HG02623 (cell line): ENCODE data around the gene MTCH1.
"Not testable (repeated sequence)": the region's sequence is repeated elsewhere in the genome, so short reads cannot be mapped to it uniquely, and the experiment has no call there.

Source experiments
- ATAC-seq: cut with Tn5 transposase; IDR thresholded peaks from one replicate; pipeline ENCODE4 v1.9.1; 2021; ENCODE audit warnings: moderate library complexity; ENCODE audit not compliant: unreplicated experiment

The MTCH1 gene

DNA sequence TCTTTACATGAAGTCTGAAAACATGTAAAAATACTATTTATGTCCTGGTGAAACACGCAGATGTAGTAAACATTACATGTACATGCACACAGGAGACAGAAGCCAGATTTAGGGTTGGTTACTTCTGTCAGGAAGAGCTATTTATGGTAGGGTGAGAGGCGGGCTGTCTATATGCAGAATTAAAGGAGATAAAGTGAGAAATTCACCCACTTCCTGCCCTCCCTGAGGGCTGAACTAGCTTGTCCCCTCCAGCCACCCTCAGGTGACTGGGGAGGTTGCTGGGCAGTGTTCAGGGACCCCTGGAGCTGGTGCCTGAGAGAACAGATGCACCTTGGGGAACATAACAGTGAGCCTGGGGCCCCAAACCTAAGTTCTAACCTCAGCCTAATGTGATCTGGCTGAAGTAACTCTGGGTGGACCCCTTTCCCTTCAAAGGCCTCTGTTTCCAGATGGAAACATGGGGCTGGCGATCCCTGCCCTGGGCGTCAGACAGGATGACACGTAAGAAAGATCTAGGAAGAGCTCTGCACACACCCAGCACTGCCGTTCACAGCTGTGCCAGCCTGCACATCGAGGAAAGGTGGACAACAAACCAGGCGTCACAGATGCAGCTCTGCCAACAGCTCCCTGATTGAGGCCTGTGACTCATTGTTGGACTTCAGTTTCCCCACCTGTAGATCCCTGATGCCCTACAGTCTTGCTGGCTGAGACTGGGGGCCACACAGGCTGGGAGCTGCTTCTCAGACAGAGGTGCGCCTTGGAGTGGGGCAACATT, 30.1 kb downstream of the MTCH1 start:
- no peak for ATAC-seq

DNA sequence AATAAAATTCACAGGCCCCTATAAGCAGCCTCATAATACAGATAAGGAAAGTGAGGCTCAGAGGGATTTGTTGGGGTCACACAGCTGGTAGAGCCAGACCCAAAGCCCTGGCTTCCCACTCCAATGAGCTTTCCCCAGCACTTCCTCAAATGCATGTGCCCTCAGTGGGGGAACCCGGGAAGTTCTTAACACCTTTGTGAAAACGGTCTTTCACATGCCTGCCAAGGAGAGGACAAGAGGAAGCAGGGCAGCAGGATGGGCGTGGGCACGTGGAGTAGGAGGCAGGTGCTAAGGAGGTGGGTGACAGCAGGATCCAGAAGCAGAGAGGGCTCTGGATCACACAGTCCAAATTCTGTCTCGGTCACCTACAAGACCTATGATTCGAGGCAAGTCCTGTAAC, 30.9 kb downstream of the MTCH1 start:
- ATAC-seq, result no peak

DNA sequence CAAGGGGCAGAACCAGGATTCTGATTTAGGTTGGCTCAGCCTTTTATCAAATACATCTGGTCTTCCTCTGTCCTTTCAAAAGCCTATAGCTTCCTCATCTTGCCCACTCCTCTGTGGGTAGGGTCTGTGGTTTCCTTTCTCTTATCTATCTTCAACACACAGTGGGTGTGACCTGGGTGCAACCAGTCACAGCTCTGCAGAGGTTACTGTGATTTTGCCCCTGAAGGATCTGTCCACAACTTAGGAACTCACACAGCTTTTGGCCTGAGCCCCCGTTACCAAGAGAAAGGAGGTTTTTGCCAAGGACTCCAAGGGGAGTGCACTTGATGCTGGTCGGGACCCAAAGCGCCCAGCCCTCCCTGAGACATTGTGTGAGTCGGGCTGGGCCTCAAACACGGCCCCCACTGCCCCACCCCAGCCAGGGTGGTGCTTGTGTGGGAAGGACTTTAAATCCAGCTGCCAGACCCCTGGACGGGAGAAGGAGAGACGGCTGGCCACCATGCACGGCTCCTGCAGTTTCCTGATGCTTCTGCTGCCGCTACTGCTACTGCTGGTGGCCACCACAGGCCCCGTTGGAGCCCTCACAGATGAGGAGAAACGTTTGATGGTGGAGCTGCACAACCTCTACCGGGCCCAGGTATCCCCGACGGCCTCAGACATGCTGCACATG, 31.6 kb downstream of the MTCH1 start, which contains the start of gene PI16:
PI16 (plus strand) TSS at position 477 of the 670 bp plus-strand sequence; CDS start at position 500, 23 bp downstream.
- ATAC-seq, result no peak

DNA sequence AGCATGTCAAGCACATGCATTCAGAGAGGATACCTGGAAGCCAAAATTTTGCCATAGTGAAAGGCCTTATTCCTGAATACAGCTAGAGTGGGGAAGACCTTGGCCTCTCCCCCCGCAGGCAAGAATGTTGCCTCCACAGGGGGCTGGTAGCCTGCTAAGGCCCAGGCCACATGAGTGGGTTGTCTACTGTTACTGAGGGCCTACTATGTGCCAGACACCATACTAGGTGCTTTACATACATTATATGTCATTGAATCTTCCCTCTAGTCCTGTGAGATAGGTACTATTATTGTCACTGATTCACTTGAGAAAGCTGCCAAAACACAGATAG, 32.1 kb downstream of the MTCH1 start:
- no peak for ATAC-seq

DNA sequence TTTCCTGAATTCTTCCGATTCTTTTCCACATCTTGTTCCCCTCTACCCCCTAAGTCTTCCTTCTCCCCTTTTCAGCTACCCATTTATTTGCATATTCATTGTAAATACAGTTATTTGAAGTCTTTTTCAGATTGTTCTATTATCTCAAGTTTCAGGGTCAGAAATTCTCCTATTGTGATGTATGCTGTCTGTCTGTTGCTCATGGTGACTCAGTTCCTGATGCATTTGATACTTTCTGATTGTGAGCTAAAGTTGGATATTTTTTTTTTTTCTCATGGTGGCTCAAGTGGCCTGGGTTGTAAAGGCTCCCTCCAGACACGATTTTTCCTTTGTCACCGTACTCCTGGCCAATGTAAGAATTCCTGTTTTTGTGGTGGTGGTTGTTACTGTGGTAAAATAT, 36.4 kb downstream of the MTCH1 start:
- ATAC-seq, result no peak

DNA sequence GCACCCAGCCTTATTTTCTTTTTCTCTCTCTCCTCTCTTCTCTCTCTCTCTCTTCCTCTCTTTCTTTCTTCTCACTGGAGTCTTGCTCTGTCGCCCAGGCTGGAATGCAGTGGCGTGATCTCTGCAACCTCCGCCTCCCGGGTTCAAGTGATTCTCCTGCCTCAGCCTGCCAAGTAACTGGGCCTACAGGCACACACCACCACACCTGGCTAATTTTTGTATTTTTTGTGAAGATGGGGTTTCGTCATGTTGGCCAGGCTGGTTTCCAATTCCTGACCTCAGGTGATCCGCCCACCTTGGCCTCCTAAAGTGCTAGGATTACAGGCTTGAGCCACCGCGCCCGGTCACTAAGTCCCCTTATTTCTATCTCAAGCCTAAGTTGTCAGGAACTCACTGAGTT, 36.9 kb downstream of the MTCH1 start:
- not testable (repeated sequence) for ATAC-seq

DNA sequence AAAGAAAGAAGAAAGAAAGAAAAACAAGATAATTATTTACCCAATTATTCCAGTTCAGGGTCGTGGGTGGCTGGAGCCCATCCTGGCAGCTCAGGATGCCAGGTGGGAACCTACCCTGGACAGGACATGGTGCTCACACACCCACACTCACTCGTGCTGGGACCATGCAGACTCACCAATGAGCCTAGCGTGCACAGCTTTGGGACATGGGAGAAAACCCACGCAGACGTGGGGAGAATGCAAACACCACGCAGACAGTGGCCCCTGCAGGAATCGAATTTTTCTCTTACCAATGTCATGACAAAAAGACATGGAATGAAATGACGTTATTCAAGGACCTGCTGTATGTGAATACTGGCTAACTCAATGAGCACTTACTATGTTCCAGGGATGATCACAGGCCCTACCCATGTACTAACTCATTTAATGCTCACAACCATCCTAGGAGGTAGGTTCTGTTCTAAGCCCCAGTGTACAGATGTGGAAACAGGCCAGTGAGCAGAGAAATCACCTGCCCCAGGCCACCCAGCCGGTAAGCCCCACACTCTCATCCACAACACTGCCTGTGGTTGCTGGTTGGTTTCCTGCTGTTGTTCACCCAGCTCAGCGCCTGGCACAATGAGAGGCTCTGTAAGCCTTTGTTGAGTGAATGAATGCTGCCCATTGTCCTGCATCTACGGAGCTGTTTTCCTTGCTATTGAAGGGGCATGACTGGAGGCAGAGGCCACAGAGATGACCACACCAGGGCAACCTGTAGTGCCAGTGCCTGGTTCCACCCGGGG, 38.2 kb downstream of the MTCH1 start:
- no peak for ATAC-seq

DNA sequence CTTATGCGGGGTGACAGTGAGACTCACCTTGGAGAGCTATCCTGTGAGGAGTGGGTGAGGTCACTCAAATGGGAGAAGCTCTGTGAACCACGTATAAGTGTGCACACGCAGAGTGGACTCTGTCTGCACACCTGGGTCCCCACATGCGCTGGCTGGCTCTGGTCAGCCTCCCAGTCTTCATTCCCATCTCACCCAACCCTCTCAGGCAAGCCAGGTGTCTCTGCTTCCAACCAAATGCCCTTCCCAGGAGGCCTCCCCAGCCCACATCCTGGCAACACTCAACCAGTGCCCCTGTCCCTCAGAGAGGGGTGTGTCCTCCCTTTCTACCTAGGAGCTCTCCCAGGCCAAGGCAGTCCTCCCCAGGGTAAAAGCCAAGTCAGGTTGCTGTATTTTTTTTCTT, 39.5 kb downstream of the MTCH1 start:
- ATAC-seq, result no peak

DNA sequence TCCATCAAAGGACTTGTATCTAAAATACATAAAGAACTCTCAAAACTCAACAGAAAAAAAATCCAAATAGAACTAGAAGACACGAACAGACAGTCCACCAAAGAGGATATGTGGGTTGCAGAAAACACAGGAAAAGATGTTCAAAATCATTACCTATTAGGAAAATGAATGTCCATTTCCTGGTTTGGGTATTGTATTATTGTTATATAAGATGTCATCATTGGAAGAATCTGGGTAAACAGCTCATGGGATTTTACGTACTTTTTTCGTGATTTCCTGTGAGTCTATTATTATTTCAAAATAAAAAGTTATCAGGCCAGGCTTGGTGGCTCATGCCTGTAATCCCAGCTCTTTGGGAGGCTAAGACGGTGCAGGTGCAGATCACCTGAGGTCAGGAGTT, 40.7 kb downstream of the MTCH1 start:
- no peak for ATAC-seq

DNA sequence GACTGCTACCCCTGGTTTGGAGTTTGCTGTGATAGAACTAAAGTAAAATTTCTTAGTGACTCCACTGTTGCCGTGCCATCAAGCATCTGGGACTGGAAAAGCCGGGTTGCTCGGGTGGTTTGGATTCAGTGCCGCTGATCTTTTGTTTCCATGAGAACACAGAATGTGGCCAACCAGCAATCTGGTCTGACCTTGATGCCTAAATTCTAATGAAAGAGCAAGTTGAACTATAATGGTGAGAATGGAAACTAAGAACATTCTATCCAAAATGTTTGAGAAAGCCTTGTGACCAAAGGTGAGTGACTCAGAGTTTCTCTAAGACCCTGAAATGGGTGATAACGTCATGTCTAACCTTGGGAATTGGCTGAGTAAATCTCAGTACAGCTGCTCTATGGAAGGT, 41.3 kb downstream of the MTCH1 start:
- no peak for ATAC-seq

DNA sequence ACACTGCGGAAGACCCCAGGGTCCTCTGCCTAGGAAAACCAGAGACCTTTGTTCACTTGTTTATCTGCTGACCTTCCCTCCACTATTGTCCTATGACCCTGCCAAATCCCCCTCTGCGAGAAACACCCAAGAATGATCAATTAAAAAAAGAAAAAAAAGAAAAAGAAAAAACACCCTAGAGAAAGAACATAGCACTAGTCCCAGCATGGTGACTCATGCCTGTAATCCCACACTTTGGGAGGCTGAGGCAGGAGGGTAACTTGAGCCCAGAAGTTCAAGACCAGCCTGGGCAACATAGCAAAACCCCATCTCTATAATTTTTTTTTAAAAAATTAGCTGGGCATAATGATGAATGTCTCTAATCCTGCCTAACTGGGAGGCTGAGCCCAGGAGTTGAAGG, 43.7 kb downstream of the MTCH1 start:
- not testable (repeated sequence) for ATAC-seq

DNA sequence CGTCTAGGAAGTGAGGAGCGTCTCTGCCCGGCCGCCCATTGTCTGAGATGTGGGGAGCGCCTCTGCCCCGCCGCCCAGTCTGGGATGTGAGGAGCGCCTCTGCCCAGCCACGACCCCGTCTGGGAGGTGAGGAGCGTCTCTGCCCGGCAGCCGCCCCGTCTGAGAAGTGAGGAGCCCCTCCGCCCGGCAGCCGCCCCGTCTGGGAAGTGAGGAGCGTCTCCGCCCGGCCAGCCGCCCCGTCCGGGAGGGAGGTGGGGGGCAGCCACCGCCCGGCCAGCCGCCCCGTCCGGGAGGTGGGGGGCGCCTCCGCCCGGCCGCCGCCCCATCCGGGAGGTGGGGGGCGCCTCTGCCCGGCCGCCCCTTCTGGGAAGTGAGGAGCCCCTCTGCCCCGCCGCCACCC, 44.4 kb downstream of the MTCH1 start:
- ATAC-seq, result not testable (repeated sequence)

DNA sequence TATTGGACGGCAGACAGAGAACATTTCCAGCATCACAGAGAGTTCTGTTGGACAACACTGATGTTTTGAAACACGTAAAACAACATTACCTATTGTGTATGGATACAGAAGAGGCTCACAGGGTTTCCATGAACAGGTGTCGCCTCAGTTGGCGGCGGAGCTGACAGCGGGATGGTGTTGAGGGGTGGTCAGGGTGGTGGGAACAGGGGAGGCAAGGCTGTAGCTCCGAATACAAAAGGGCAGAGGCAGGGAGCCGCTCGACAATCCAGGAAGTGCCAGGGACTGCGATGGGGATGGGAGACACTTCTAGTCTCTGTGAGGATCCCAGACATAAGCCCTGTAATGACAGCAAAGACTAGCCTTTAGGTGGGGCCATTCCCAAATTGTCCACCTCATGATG, 46.0 kb downstream of the MTCH1 start:
- ATAC-seq, result no peak

DNA sequence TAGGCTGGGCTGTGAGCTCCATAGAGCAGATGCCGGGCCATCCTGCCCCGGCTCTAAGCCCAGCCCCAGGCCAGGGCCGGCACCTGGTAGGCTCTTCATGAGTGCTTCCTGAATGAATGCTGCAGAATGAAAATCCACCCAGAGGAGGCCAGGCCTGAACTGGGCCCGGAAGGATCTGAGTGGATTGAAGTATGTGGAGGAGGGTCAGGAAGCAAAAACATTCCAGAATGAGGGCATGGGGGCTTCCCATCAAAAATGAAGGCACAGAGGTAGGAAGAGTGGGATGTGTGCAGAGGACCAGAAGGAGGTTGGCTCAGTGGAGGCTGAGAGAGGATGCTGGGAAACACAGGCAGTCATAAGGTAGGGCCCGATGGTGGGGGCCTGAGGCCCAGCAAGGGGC, 47.0 kb downstream of the MTCH1 start:
- ATAC-seq, result not testable (repeated sequence)

DNA sequence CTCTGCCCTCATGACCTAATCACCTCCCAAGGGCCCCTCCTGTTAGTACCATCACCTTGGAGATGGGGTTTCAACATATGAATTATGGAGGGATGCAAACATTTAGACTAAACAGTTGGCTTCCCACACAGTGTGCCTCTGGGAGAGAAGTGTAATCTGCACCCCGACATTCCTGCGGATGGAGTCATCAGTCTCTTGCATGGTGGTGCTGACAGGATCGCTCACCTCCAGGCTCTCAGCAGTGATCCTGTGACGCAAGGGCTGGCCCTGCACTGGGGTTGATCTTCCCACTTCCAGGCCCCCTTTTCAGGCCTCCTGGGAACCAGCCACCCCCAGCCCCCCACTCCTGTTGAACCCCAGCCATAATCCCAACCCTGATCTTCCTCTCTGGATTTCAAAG, 47.5 kb downstream of the MTCH1 start:
- no peak for ATAC-seq

DNA sequence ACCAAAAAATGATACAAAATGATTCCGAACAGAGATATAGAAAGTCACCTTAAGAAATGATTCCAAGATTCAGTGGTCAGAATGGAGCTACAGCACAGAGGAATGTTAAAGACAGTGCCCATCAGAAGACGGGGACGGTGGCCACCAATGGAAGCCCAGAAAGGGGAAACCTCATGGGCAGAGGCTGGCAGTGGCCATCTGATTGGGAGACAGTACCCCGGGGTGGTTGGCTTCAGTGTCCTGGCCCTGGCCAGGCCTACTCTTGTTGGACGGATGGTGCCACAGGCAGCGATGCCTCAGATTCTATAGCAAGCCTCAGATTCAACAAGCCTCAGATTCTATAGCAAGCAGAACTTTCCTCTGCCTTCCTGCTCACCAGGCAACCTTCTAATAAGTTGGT, 48.1 kb downstream of the MTCH1 start:
- ATAC-seq, result no peak

DNA sequence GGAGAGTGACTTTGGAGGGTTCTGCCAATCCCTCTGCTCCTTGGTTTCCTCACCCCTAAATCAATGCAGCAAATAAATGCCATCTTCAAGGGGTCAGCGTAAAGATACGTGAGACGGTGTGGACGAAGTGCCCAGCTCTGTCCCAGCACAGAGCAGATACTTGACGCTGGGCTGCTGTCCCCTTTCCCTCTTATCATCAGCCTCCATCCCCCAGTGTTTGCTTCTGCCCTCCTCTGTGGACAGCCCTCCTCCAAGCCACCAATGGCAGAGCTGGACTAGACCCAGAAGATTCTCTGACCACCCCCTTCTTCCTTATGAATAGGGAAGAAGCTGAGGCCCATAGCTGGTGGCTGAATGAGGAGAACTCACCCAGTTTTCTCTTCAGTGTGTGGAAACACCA, 49.2 kb downstream of the MTCH1 start:
- ATAC-seq, result no peak

DNA sequence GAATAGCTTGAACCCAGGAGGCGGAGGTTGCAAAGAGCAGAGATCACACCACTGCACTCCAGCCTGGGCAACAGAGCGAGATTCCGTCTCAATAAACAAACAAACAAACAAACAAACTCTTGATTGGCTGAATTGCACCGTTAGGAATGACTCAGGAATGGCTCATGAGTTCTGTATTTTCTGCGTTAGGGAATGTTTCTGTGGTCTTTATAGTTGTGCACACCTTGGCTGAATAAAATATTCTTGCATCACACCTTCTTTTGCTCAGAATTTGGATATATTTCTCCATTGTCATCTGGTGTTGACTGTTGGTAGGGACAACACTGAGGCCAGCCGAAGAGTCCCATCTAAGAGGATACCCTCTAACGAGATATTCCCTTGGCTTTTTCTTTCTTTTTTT, 51.1 kb downstream of the MTCH1 start:
- ATAC-seq, result no peak

DNA sequence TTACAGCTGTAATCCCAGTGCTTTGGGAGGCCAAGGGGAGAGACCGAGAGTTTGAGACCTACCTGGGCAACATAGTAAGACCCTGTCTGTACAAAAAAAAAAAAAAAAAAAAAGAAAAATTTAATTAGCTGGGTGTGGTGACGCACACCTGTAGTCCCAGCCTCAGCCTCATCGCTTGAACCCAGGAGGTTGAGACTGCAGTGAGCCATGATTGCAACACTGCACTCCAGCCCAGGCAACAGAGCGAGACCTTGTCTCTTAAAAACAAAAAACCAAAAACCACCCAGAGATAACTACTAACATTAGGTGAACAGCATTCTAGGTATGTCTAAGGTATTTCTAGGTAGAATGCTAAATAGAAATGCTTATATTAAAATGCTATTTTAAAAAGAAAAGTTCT, 52.5 kb downstream of the MTCH1 start:
- ATAC-seq, result no peak

DNA sequence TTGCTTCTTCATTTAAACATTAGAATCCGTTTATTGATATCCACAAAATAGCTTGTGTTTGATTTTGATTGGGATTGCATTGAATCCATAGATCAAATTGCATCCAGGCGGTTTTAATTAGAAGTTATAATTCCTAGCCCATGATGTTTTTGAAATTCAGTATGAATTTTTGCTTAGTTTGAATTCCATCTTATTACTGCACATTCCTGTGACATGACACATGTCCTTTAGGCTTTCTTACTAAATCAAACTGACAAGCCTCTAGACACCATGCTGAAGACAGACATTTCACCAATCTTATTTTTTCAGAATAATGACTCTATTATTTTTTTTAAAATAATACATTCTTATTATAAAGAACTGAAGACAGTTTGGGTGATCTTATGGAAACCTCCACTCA, 52.9 kb downstream of the MTCH1 start:
- ATAC-seq, result no peak

DNA sequence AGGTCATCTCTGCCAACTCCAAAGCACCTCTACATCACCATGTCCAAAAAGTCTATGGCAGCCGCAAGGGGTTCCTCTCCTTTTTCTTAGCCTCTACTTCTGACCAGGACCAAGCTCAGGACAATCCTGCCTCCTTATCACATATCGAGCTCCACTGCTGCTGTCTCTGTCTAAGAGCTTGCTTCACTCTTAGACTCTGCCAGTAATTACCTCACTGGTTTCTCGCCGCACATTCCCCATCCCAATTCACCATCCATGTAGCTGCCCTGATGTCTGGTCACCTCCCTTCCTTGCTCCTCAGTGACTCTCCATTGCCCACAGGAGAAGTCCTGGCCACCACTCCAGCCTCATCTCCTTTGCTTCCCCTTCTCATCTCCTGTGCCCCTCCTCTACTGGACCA, 55.5 kb downstream of the MTCH1 start:
- ATAC-seq, result no peak

DNA sequence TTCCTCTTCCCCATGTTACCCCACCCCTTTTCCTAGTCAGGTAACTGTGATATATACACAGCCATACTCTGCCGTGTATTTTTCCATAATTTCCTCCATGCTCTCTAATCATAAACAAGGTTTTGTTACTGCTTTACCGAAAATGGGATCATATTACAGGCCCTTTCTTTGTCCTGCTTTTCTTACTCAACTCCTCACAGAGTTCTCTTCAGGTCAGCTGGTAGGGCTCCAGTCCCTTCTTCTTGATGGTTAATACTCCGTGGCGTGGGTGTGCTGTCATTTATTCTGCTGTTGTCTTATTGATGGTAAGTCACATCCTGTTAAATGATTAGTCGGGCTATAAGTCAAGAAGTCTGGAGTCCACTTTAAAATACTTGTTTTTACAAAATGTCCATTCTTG, 56.4 kb downstream of the MTCH1 start:
- no peak for ATAC-seq
